ENCODE measurements around the gene ZNF710. TPM values are rescaled to one million over a fixed set of nuclear protein-coding genes. Genes with fewer than 3 reads are reported as not detected.

The ZNF710 gene
- total RNA-seq, 1 experiment from 2014 or later, result 40.7 TPM

GRCh38 chr15:90115783-90116182 is 114.7 kb downstream of the ZNF710 start:
- H2AK5ac ChIP-seq (ENCODE audit: insufficient read length, low read length), result no peak overlapping the region
- H3K14ac ChIP-seq (ENCODE audit: insufficient read depth, low read length), result no peak overlapping the region
- H4K20me1 ChIP-seq (ENCODE audit: control insufficient read depth, insufficient read depth, insufficient read length), result no peaks in the 10 kb centered on the region
- H3K9ac ChIP-seq (ENCODE audit: extremely low read depth, insufficient read length, low read length), result no peak overlapping the region
- peaks cover 0 to 6% (median 6%) of the 10 kb centered on the region in 3 experiments; a peak in 5 of 7 replicates for H3K36me3 Mint-ChIP-seq (ENCODE audit: insufficient read depth in 1 of 3, low read depth in 3 of 3)
- no peaks in the 10 kb centered on the region for H3K27me3 ChIP-seq (ENCODE audit: insufficient read depth, low read length)
- no peak overlapping the region for H4K5ac ChIP-seq (ENCODE audit: insufficient read length, low read depth, low read length)
- no peaks in the 10 kb centered on the region for H3K4me1 ChIP-seq (ENCODE audit: insufficient read depth, low read length)
- H4K91ac ChIP-seq (ENCODE audit: insufficient read length, low read depth, low read length), result no peak overlapping the region
- no peak overlapping the region for H2BK20ac ChIP-seq (ENCODE audit: low read depth, low read length, poor library complexity, severe bottlenecking)
- no peaks in the 10 kb centered on the region for H3K23me2 ChIP-seq (ENCODE audit: insufficient read length, low read depth, low read length, poor library complexity, severe bottlenecking)
- no peak overlapping the region for H4K8ac ChIP-seq (replicated peaks; ENCODE audit: insufficient read length, low read depth, low read length)
- H3T11ph ChIP-seq (ENCODE audit: low read length), result no peak overlapping the region
- H3K4ac ChIP-seq (ENCODE audit: low read depth, low read length), result no peak overlapping the region
- no peak overlapping the region for H3K27ac Mint-ChIP-seq
- no peak overlapping the region for H3K18ac ChIP-seq (ENCODE audit: insufficient read length, low read depth, low read length)
- H3K9me3 ChIP-seq (ENCODE audit: control insufficient read depth, low read depth, low read length), result peaks cover 8% of the 10 kb centered on the region
- no peak overlapping the region for H2BK15ac ChIP-seq (ENCODE audit: low read depth, low read length)
- H3K4me1 Mint-ChIP-seq, result peaks cover under 1 to 2% of the 10 kb centered on the region in 2 experiments; a peak in 2 of 4 replicates
- peaks cover 3% of the 10 kb centered on the region; the same call in 1 of the 2 replicates for H3K27me3 Mint-ChIP-seq (ENCODE audit: low read depth)
- H3K23ac ChIP-seq (ENCODE audit: insufficient read length, low read depth, low read length), result no peak overlapping the region
- TF ChIP-seq, protein P1, sequence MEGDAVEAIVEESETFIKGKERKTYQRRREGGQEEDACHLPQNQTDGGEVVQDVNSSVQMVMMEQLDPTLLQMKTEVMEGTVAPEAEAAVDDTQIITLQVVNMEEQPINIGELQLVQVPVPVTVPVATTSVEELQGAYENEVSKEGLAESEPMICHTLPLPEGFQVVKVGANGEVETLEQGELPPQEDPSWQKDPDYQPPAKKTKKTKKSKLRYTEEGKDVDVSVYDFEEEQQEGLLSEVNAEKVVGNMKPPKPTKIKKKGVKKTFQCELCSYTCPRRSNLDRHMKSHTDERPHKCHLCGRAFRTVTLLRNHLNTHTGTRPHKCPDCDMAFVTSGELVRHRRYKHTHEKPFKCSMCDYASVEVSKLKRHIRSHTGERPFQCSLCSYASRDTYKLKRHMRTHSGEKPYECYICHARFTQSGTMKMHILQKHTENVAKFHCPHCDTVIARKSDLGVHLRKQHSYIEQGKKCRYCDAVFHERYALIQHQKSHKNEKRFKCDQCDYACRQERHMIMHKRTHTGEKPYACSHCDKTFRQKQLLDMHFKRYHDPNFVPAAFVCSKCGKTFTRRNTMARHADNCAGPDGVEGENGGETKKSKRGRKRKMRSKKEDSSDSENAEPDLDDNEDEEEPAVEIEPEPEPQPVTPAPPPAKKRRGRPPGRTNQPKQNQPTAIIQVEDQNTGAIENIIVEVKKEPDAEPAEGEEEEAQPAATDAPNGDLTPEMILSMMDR (conservative IDR thresholded peaks at IDR 0.05), result no peak
- H3K9me3 Mint-ChIP-seq, result peaks cover 12 to 14% of the 10 kb centered on the region in 2 experiments
- WGBS (ENCODE audit: extremely low coverage, insufficient read length, low lambda C conversion rate), result no CpG with 5 or more reads among the region's 2 CpGs
- no peak overlapping the region for H2BK120ac ChIP-seq (ENCODE audit: low read depth, low read length, poor library complexity, severe bottlenecking)
- H2BK12ac ChIP-seq (ENCODE audit: insufficient read length, low read depth, low read length), result no peak overlapping the region
- no peak overlapping the region for H3K56ac ChIP-seq (ENCODE audit: insufficient read length, low read depth, low read length)
- no peaks in the 10 kb centered on the region for H3K79me2 ChIP-seq (ENCODE audit: insufficient read depth, low read length)
- no peaks in the 10 kb centered on the region for H3K79me1 ChIP-seq (ENCODE audit: insufficient read depth, low read depth, low read length, poor library complexity, severe bottlenecking)
- no peak overlapping the region for H3K27ac ChIP-seq (ENCODE audit: insufficient read length, low read depth, low read length)
- no peak overlapping the region for H3K4me3 Mint-ChIP-seq
- no peak overlapping the region for H2BK5ac ChIP-seq (ENCODE audit: insufficient read length, low read length)
- no peak for DNase-seq
- H2AFZ ChIP-seq (ENCODE audit: low read length), result no peak overlapping the region
- H3K4me2 ChIP-seq (ENCODE audit: insufficient read depth, insufficient read length, low read length), result no peak overlapping the region
